CD4-positive, CD25-positive, alpha-beta regulatory T cell (primary cell): ENCODE results near the gene PEAK1. TPM values are rescaled to one million over a fixed set of nuclear protein-coding genes. Genes with fewer than 3 reads are reported as not detected.
A peak's percentile ranks its signal among the peaks of the same experiment; 100 is the strongest.

Source experiments
- ATAC-seq, 2 donors: fragments of 150-1000 bp; cut with Tn5 transposase; one replicate each; pipeline ENCODE4 v1.10.0; 2021; ENCODE audit warnings: low read depth in 2 of 2, moderate number of reproducible peaks in 2 of 2, moderate library complexity in 1 of 2
- DNase-seq, 3 donors: peaks; one replicate each; pipeline versions ENCODE4 v3.0.0 to v3.0.0-alpha.2; 2012 to 2022; ENCODE audit warnings: mixed read lengths in 1 of 3
- H3K27ac ChIP-seq: one replicate; pipeline ENCODE4 v1.7.0; 2013; ENCODE audit warnings: mild to moderate bottlenecking, low read length; ENCODE audit not compliant: insufficient read depth, poor library complexity, severe bottlenecking
- H3K27me3 ChIP-seq: one replicate; pipeline ENCODE4 v1.7.0; 2013; ENCODE audit warnings: low read length; ENCODE audit not compliant: control insufficient read depth, insufficient read depth
- H3K36me3 ChIP-seq: one replicate; pipeline ENCODE4 v1.7.0; 2013; ENCODE audit warnings: mild to moderate bottlenecking, low read length, moderate library complexity; ENCODE audit not compliant: control insufficient read depth, insufficient read depth
- H3K4me1 ChIP-seq: 2 replicates; pipeline ENCODE4 v1.7.0; 2013; ENCODE audit warnings: mild to moderate bottlenecking, low read length; ENCODE audit not compliant: insufficient read depth, control insufficient read depth, poor library complexity, severe bottlenecking
- H3K4me3 ChIP-seq: one replicate; pipeline ENCODE4 v1.7.0; 2013; ENCODE audit warnings: low read depth, mild to moderate bottlenecking, low read length, moderate library complexity
- H3K9me3 ChIP-seq, 2 experiments: 1 replicate in 1 of 2; 2 replicates in 1 of 2; pipeline ENCODE4 v1.7.0; 2013; ENCODE audit warnings: low read length in 2 of 2, mild to moderate bottlenecking in 1 of 2, moderate library complexity in 1 of 2; ENCODE audit not compliant: control insufficient read depth in 2 of 2
- H3K27ac Mint-ChIP-seq, 3 donors: one replicate each; pipeline ENCODE4 v1.8.0; 2020 to 2022; ENCODE audit warnings: mild to moderate bottlenecking in 3 of 3, mixed read lengths in 3 of 3, moderate library complexity in 2 of 3
- H3K27me3 Mint-ChIP-seq: one replicate; pipeline ENCODE4 v1.8.0; 2022; ENCODE audit warnings: mild to moderate bottlenecking, mixed read lengths
- H3K36me3 Mint-ChIP-seq: one replicate; pipeline ENCODE4 v1.8.0; 2020; ENCODE audit warnings: mixed read lengths
- H3K4me1 Mint-ChIP-seq, 4 donors: one replicate each; pipeline ENCODE4 v1.8.0; 2020 to 2022; ENCODE audit warnings: mixed read lengths in 4 of 4, mild to moderate bottlenecking in 1 of 4
- H3K4me3 Mint-ChIP-seq, 4 donors: one replicate each; pipeline ENCODE4 v1.8.0; 2020 to 2022; ENCODE audit warnings: mild to moderate bottlenecking in 4 of 4, mixed read lengths in 4 of 4, moderate library complexity in 3 of 4
- H3K9me3 Mint-ChIP-seq, 7 donors: one replicate each; pipeline ENCODE4 v1.8.0; 2020 to 2022; ENCODE audit warnings: mixed read lengths in 7 of 7, mild to moderate bottlenecking in 3 of 7, moderate library complexity in 2 of 7
- polyA plus RNA-seq, 4 donors: library from polyadenylated mRNA; unstranded; fragments of 300-500 nt; fragmentation: Illumina TruSeq; gene quantifications; one replicate each; pipeline ENCODE4 v1.2.3, GENCODE V29; 2021
- total RNA-seq: library from RNA; stranded (reverse); gene quantifications from one replicate; pipeline ENCODE4 v1.2.3, GENCODE V29; 2022

PEAK1 gene
- total and polyA plus RNA-seq, 5 donors from 2014 or later: 0.15 to 9.6 (median 1.1) TPM

GRCh38 chr15:77087213-77087612 lies 332.7 kb downstream of the PEAK1 start:
- DNase-seq: no peak
- Mint-ChIP-seq H3K9me3 (peaks cover 0 to 2% (median 0%) of the 10 kb centered on the region in 7 donors), H3K36me3 (no peaks in the 10 kb centered on the region), H3K4me1 (peaks cover 0 to 18% (median 7%) of the 10 kb centered on the region in 4 donors), H3K27ac (no peak overlapping the region), H3K4me3 (no peak overlapping the region), H3K27me3 (peaks cover 11% of the 10 kb centered on the region)
- H3K9me3 ChIP-seq: no peaks in the 10 kb centered on the region
- H3K4me3 ChIP-seq: no peak overlapping the region
- H3K27ac ChIP-seq: no peak overlapping the region
- no peaks in the 10 kb centered on the region for H3K27me3 ChIP-seq
- H3K4me1 ChIP-seq: peaks cover 6% of the 10 kb centered on the region
- no peak for ATAC-seq
- H3K36me3 ChIP-seq: no peaks in the 10 kb centered on the region

DNA sequence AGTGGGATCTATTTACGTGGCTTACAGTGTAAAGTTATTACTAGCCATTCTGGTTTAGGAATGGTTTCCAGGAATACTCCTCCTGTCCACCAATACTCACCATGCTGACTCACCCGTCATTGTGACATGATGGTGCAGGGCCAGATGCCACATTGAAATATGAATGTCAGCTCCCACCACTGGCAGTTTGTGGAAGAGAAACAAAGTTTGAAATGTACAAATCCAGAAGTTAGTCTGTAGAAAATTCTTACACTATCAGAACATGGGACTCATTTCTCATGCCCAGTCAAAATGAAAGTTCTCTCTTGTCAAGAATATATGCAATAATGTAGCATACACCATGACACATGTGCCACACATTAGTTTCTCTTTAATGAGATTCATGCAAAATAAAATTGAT lies 334.6 kb downstream of the PEAK1 start:
- no peak overlapping the region for H3K27ac ChIP-seq
- H3K4me3 ChIP-seq: no peak overlapping the region
- Mint-ChIP-seq H3K36me3 (no peaks in the 10 kb centered on the region), H3K27ac (no peak overlapping the region), H3K4me1 (peaks cover 0 to 18% (median 7%) of the 10 kb centered on the region in 4 donors), H3K4me3 (no peak overlapping the region), H3K9me3 (peaks cover 0 to 2% (median 0%) of the 10 kb centered on the region in 7 donors), H3K27me3 (peaks cover 11% of the 10 kb centered on the region)
- H3K4me1 ChIP-seq: peaks cover 6% of the 10 kb centered on the region
- H3K9me3 ChIP-seq: no peaks in the 10 kb centered on the region
- H3K36me3 ChIP-seq: no peaks in the 10 kb centered on the region
- peak in 1 of 3 donors; percentile 11 for DNase-seq
- H3K27me3 ChIP-seq: no peaks in the 10 kb centered on the region
- ATAC-seq: no peak

GRCh38 chr15:77084436-77084835 lies 335.5 kb downstream of the PEAK1 start:
- H3K27me3 ChIP-seq: no peaks in the 10 kb centered on the region
- peaks cover 11% of the 10 kb centered on the region for H3K27me3 Mint-ChIP-seq
- no peaks in the 10 kb centered on the region for H3K36me3 ChIP-seq
- H3K9me3 Mint-ChIP-seq: peaks cover 0 to 2% (median 0%) of the 10 kb centered on the region in 7 donors
- ATAC-seq (no peak), DNase-seq (no peak)
- peak overlapping the region in 1 of 4 donors; percentile 81 for H3K4me3 Mint-ChIP-seq
- no peaks in the 10 kb centered on the region for H3K36me3 Mint-ChIP-seq
- H3K9me3 ChIP-seq: no peaks in the 10 kb centered on the region
- no peak overlapping the region for H3K27ac ChIP-seq
- no peak overlapping the region for H3K27ac Mint-ChIP-seq
- H3K4me1 ChIP-seq: peaks cover 6% of the 10 kb centered on the region
- H3K4me3 ChIP-seq: no peak overlapping the region
- H3K4me1 Mint-ChIP-seq: peaks cover 0 to 18% (median 7%) of the 10 kb centered on the region in 4 donors

GRCh38 chr15:77083381-77084160 lies 336.3 kb downstream of the PEAK1 start:
- H3K9me3 ChIP-seq: no peaks in the 10 kb centered on the region
- peak overlapping the region; percentile 5 to 56 (median 48) for H3K27ac Mint-ChIP-seq
- peaks cover 0 to 2% (median 0%) of the 10 kb centered on the region in 7 donors for H3K9me3 Mint-ChIP-seq
- H3K36me3 ChIP-seq: no peaks in the 10 kb centered on the region
- ATAC-seq (peak; percentile 89 to 91), DNase-seq (peak; percentile 13 to 73 (median 27))
- H3K27ac ChIP-seq: no peak overlapping the region
- H3K27me3 ChIP-seq: no peaks in the 10 kb centered on the region
- H3K36me3 Mint-ChIP-seq: no peaks in the 10 kb centered on the region
- no peak overlapping the region for H3K4me3 ChIP-seq
- H3K4me1 Mint-ChIP-seq: peaks cover 0 to 18% (median 7%) of the 10 kb centered on the region in 4 donors
- H3K27me3 Mint-ChIP-seq: peaks cover 11% of the 10 kb centered on the region
- peak overlapping the region in 3 of 4 donors; percentile 57 to 81 (median 62) for H3K4me3 Mint-ChIP-seq
- H3K4me1 ChIP-seq: peaks cover 6% of the 10 kb centered on the region

GRCh38 chr15:77081971-77082370 lies 337.9 kb downstream of the PEAK1 start:
- no peak overlapping the region for H3K27ac Mint-ChIP-seq
- H3K9me3 Mint-ChIP-seq: no peaks in the 10 kb centered on the region
- peaks cover 0 to 18% (median 7%) of the 10 kb centered on the region in 4 donors for H3K4me1 Mint-ChIP-seq
- Histone ChIP-seq H3K27me3 (no peaks in the 10 kb centered on the region), H3K4me3 (no peak overlapping the region), H3K9me3 (no peaks in the 10 kb centered on the region), H3K27ac (no peak overlapping the region), H3K36me3 (no peaks in the 10 kb centered on the region), H3K4me1 (peaks cover 6% of the 10 kb centered on the region)
- H3K4me3 Mint-ChIP-seq: no peak overlapping the region
- peaks cover 11% of the 10 kb centered on the region for H3K27me3 Mint-ChIP-seq
- ATAC-seq (no peak), DNase-seq (no peak)
- no peaks in the 10 kb centered on the region for H3K36me3 Mint-ChIP-seq

- no peak for ATAC-seq
- peaks cover 12% of the 10 kb centered on the region for H3K27me3 Mint-ChIP-seq
- H3K36me3 Mint-ChIP-seq: no peaks in the 10 kb centered on the region
- Histone ChIP-seq H3K4me1 (no peaks in the 10 kb centered on the region), H3K9me3 (no peaks in the 10 kb centered on the region), H3K27me3 (no peaks in the 10 kb centered on the region), H3K27ac (no peak overlapping the region), H3K36me3 (no peaks in the 10 kb centered on the region), H3K4me3 (no peak overlapping the region)
- peaks cover 0 to 2% (median 0%) of the 10 kb centered on the region in 7 donors for H3K9me3 Mint-ChIP-seq
- H3K4me1 Mint-ChIP-seq: peaks cover 0 to 7% (median 3%) of the 10 kb centered on the region in 4 donors
- H3K27ac Mint-ChIP-seq: no peak overlapping the region
- H3K4me3 Mint-ChIP-seq: no peak overlapping the region
- no peak for DNase-seq
Measured at GRCh38 chr15:77076323-77076915, 343.5 kb downstream of the PEAK1 start.

DNA sequence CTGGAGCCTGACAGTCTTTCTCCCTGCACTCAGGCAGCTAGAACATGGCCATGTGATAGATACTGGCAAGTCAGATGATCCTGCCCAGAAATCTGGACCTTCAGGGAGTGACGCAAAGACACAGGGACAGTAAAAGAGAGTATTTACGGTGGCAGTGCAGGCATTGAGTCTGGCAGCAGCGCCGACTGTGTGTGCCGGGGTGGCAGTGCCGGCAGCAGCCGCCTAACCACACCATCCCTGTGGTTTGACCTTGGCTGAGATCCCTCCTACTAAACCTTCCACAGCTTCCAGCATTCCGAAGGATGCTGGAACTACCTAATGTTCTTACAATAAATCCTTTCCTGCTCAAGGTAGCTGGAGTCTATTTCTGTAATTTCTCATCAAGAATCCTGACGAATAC lies 344.4 kb downstream of the PEAK1 start:
- Histone ChIP-seq H3K27me3 (no peaks in the 10 kb centered on the region), H3K4me1 (peaks cover 5% of the 10 kb centered on the region), H3K27ac (no peak overlapping the region), H3K36me3 (no peaks in the 10 kb centered on the region), H3K9me3 (no peaks in the 10 kb centered on the region), H3K4me3 (no peak overlapping the region)
- H3K9me3 Mint-ChIP-seq: peaks cover 0 to 2% (median 0%) of the 10 kb centered on the region in 7 donors
- no peak for DNase-seq
- no peak for ATAC-seq
- peaks cover 11% of the 10 kb centered on the region for H3K27me3 Mint-ChIP-seq
- peaks cover 0 to 11% (median 5%) of the 10 kb centered on the region in 4 donors for H3K4me1 Mint-ChIP-seq
- no peaks in the 10 kb centered on the region for H3K36me3 Mint-ChIP-seq
- peak overlapping the region in 1 of 4 donors; percentile 10 for H3K4me3 Mint-ChIP-seq
- H3K27ac Mint-ChIP-seq: no peak overlapping the region
